ENCODE measurements around the gene DPH5.

The DPH5 gene

DNA sequence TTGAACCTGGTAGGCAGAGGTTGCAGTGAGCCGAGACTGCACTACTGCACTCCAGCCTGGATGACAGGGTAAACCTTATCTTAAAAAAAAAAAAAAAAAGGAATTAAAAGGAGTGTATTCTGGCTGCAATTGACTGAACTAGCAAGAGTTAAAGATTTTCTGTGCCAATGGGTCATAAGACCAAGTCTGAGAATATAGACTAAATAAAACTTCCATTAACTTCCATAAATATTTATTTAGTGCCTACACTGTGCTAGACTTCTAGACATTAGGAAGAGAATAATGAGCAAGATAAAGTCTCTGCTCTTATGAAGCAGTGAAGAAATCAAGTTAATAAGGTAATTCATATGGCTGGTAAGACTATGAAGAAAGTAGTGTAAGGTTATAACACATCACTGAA lies 27.2 kb downstream of the DPH5 start:
- in situ Hi-C loops (cut with MboI; ENCODE audit: low pct_unique_long_range_greater_than_20kb, low sequenced_read_pairs, unreplicated experiment): no loop called here
- TF ChIP-seq, protein P1, sequence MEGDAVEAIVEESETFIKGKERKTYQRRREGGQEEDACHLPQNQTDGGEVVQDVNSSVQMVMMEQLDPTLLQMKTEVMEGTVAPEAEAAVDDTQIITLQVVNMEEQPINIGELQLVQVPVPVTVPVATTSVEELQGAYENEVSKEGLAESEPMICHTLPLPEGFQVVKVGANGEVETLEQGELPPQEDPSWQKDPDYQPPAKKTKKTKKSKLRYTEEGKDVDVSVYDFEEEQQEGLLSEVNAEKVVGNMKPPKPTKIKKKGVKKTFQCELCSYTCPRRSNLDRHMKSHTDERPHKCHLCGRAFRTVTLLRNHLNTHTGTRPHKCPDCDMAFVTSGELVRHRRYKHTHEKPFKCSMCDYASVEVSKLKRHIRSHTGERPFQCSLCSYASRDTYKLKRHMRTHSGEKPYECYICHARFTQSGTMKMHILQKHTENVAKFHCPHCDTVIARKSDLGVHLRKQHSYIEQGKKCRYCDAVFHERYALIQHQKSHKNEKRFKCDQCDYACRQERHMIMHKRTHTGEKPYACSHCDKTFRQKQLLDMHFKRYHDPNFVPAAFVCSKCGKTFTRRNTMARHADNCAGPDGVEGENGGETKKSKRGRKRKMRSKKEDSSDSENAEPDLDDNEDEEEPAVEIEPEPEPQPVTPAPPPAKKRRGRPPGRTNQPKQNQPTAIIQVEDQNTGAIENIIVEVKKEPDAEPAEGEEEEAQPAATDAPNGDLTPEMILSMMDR (IDR thresholded peaks at IDR 0.05; ENCODE audit: extremely low read depth, insufficient read depth, missing control alignments): no peak
- DNase-seq (ENCODE audit: low spot score): no peak

DNA sequence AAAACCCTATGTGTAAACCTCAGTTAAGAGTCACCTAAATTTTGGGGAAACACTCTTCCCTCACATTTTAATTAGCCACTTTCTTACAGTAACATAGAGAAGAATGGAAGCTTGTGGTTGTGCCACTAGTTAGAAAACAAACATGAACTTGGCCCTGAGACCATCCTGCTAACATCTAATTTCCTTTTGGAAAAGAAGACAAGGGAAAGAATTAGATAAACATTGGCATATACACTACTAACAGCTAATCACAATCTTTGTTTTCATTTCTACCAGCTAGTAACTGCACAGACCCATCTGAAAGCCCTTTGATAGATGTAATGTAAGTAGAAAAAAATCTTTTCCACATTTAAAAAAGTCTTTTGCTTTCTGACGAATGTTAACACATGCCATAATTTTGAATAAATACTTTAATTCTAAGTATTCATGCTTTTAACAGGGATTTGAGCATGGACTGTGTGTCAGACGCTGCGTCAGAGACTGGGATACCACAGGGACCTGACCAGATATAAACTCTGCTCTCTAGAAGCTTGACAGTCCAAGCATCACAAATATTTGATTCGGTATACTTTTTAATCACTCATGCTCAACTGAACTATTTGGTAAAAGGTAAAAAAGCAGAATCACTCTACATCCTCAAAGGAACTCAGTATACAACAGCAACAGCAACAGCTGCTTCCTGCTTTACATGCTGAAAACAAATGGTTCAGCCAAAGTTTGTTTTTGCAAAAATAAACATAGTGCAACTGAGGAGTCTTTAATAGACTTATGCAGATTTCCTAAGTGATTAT lies 30.2 kb downstream of the DPH5 start:
- no peak for DNase-seq (ENCODE audit: low spot score)
- TF ChIP-seq, protein P1 (IDR thresholded peaks at IDR 0.05; ENCODE audit: extremely low read depth, insufficient read depth, missing control alignments): no peak
- in situ Hi-C loops (cut with MboI; ENCODE audit: low pct_unique_long_range_greater_than_20kb, low sequenced_read_pairs, unreplicated experiment): no loop called here

- no peak for DNase-seq (ENCODE audit: low spot score)
- in situ Hi-C loops (cut with MboI; ENCODE audit: low pct_unique_long_range_greater_than_20kb, low sequenced_read_pairs, unreplicated experiment): no loop called here
- TF ChIP-seq, protein P1 (IDR thresholded peaks at IDR 0.05; ENCODE audit: extremely low read depth, insufficient read depth, missing control alignments): no peak
Measured at GRCh38 chr1:100989306-100990077, 36.1 kb downstream of the DPH5 start.

- no peak for DNase-seq (ENCODE audit: low spot score)
- in situ Hi-C loops (cut with MboI; ENCODE audit: low pct_unique_long_range_greater_than_20kb, low sequenced_read_pairs, unreplicated experiment): no loop called here
- TF ChIP-seq, protein P1 (IDR thresholded peaks at IDR 0.05; ENCODE audit: extremely low read depth, insufficient read depth, missing control alignments): no peak
Measured at GRCh38 chr1:100988121-100988520, 37.5 kb downstream of the DPH5 start.

DNA sequence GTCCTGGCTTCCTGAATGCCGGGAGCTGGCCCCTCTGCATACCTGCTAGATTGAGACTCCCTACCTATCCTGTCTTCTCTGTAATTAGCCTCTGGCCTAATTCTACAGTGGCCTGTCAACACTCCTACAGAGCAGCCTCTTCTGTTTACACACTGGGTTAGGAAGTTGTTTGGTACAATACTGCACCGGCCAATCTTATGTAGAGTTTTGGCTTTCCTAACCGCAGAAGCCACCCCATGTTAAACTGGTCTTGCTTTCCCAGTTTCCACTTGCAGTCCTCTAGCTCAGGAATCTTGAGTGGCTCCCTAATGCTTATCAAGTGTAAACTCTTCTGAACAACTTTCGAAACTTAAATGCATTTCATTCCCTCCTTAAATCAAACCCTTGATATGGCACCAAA lies 42.8 kb downstream of the DPH5 start:
- in situ Hi-C loops (cut with MboI; ENCODE audit: low pct_unique_long_range_greater_than_20kb, low sequenced_read_pairs, unreplicated experiment): no loop called here
- DNase-seq (ENCODE audit: low spot score): no peak
- TF ChIP-seq, protein P1 (IDR thresholded peaks at IDR 0.05; ENCODE audit: extremely low read depth, insufficient read depth, missing control alignments): no peak

DNA sequence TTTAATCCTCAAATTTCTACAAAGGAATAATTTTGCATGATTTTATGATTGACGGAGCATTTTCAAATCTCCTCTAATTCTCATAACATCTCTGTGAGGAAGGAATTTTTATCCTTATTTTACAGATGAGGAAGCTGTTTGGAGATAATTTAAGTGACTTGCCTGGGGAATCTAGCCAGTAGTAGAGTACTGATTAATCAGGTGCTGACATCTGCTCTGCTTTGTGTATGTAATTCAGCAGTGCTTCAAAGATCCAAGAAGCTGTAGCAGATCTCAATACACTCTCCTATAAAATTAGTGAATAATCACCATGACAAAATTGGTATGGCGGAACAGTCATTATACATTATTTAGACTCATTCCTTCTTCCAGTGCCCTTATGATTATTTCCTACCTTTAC lies 46.0 kb downstream of the DPH5 start:
- no peak for DNase-seq (ENCODE audit: low spot score)
- TF ChIP-seq, protein P1 (IDR thresholded peaks at IDR 0.05; ENCODE audit: extremely low read depth, insufficient read depth, missing control alignments): no peak
- in situ Hi-C loops (cut with MboI; ENCODE audit: low pct_unique_long_range_greater_than_20kb, low sequenced_read_pairs, unreplicated experiment): no loop called here

Data from GM13977 (cell line).